Liver (tissue), 9 donors: ENCODE results near the gene CTSA. TPM values are rescaled to one million over a fixed set of nuclear protein-coding genes. Genes with fewer than 3 reads are reported as not detected.

Experiments
- DNase-seq: peaks from one replicate; pipeline ENCODE4 v3.0.0-alpha.2; 2017; ENCODE audit warnings: low spot score
- H3K27ac ChIP-seq, 2 donors: one replicate each; pipeline ENCODE4 v1.7.0; 2013; ENCODE audit warnings: inconsistent platforms in 2 of 2, low read length in 2 of 2, control low read depth in 1 of 2, low read depth in 1 of 2, mild to moderate bottlenecking in 1 of 2
- H3K27me3 ChIP-seq, 4 donors: one replicate each; pipeline versions ENCODE4 v1.6.1 to v1.7.0; 2013; ENCODE audit warnings: low read length in 3 of 4, inconsistent platforms in 1 of 4, mild to moderate bottlenecking in 1 of 4, moderate library complexity in 1 of 4; ENCODE audit not compliant: control insufficient read depth in 4 of 4, insufficient read depth in 4 of 4
- H3K36me3 ChIP-seq, 4 donors: one replicate each; pipeline versions ENCODE4 v1.6.1 to v1.7.0; 2013; ENCODE audit warnings: low read length in 3 of 4, mild to moderate bottlenecking in 3 of 4, low read depth in 1 of 4, moderate library complexity in 1 of 4; ENCODE audit not compliant: control insufficient read depth in 4 of 4, insufficient read depth in 3 of 4
- H3K4me1 ChIP-seq, 4 donors: one replicate each; pipeline versions ENCODE4 v1.6.1 to v1.7.0; 2013; ENCODE audit warnings: low read length in 3 of 4, mild to moderate bottlenecking in 3 of 4, moderate library complexity in 1 of 4; ENCODE audit not compliant: control insufficient read depth in 4 of 4, insufficient read depth in 4 of 4
- H3K4me3 ChIP-seq, 3 donors: one replicate each; pipeline versions ENCODE4 v1.6.1 to v1.7.0; 2013; ENCODE audit warnings: low read length in 3 of 3, control low read depth in 1 of 3, low read depth in 1 of 3, mild to moderate bottlenecking in 1 of 3
- H3K9ac ChIP-seq, 2 donors: one replicate each; pipeline ENCODE4 v1.7.0; 2013; ENCODE audit warnings: low read length in 2 of 2, mild to moderate bottlenecking in 2 of 2, moderate library complexity in 2 of 2, control low read depth in 1 of 2, low read depth in 1 of 2
- H3K9me3 ChIP-seq, 4 donors: one replicate each; pipeline versions ENCODE4 v1.6.1 to v1.7.0; 2013; ENCODE audit warnings: low read length in 3 of 4; ENCODE audit not compliant: control insufficient read depth in 4 of 4
- CTCF ChIP-seq: fragments of 150-350 bp; IDR thresholded peaks from 2 replicates; pipeline ENCODE4 v1.5.1; 2017; ENCODE audit warnings: improper control_type of control experiment, low read depth, low read length; ENCODE audit not compliant: missing input control
- EGR1 ChIP-seq, 2 donors: IDR thresholded peaks; 2 replicates each; pipeline ENCODE4 v1.6.1; 2016 to 2018; ENCODE audit warnings: antibody characterized with exemption in 2 of 2, low read depth in 2 of 2
- FOXA1 ChIP-seq: IDR thresholded peaks from 2 replicates; pipeline ENCODE4 v1.6.1; 2016; ENCODE audit warnings: antibody characterized with exemption
- GABPA ChIP-seq, 2 donors: IDR thresholded peaks in 1 of 2; conservative IDR thresholded peaks in 1 of 2; 2 replicates each; pipeline ENCODE4 v1.6.1; 2016; ENCODE audit warnings: antibody characterized with exemption in 2 of 2, mild to moderate bottlenecking in 1 of 2, moderate library complexity in 1 of 2
- HNF4A ChIP-seq, 2 donors: conservative IDR thresholded peaks; 2 replicates each; pipeline ENCODE4 v1.6.1; 2016; ENCODE audit warnings: antibody characterized with exemption in 2 of 2, mild to moderate bottlenecking in 2 of 2
- HNF4G ChIP-seq: IDR thresholded peaks from 2 replicates; pipeline ENCODE4 v1.6.1; 2016; ENCODE audit warnings: antibody characterized with exemption
- JUND ChIP-seq, 2 donors: IDR thresholded peaks; 2 replicates each; pipeline ENCODE4 v1.6.1; 2016; ENCODE audit warnings: antibody characterized with exemption in 2 of 2
- MAX ChIP-seq: IDR thresholded peaks from 2 replicates; pipeline ENCODE4 v1.6.1; 2016; ENCODE audit warnings: antibody characterized with exemption
- NR2F2 ChIP-seq: IDR thresholded peaks from 2 replicates; pipeline ENCODE4 v1.6.1; 2016; ENCODE audit warnings: antibody characterized with exemption
- RAD21 ChIP-seq, 2 donors: IDR thresholded peaks; 2 replicates each; pipeline ENCODE4 v1.6.1; 2016; ENCODE audit warnings: antibody characterized with exemption in 2 of 2, mild to moderate bottlenecking in 2 of 2
- RXRA ChIP-seq, 2 donors: IDR thresholded peaks; 2 replicates each; pipeline ENCODE4 v1.6.1; 2017 to 2018; ENCODE audit warnings: antibody characterized with exemption in 2 of 2, mild to moderate bottlenecking in 1 of 2
- SP1 ChIP-seq: IDR thresholded peaks from 2 replicates; pipeline ENCODE4 v1.6.1; 2018; ENCODE audit warnings: antibody characterized with exemption, mild to moderate bottlenecking
- TAF1 ChIP-seq: conservative IDR thresholded peaks from 2 replicates; pipeline ENCODE4 v1.6.1; 2016; ENCODE audit warnings: antibody characterized with exemption, mild to moderate bottlenecking
- YY1 ChIP-seq: IDR thresholded peaks from 2 replicates; pipeline ENCODE4 v1.6.1; 2016; ENCODE audit warnings: antibody characterized with exemption, mild to moderate bottlenecking
- ZBTB33 ChIP-seq: IDR thresholded peaks from 2 replicates; pipeline ENCODE4 v1.6.1; 2016; ENCODE audit warnings: antibody characterized with exemption
- WGBS: extraction: QIAGEN DNeasy Blood & Tissue Kit; methylation state at CpG from one replicate; pipeline ENCODE4 v1.1.7; 2013; 5-methylcytosine and 5-hydroxymethylcytosine counted together
- polyA plus RNA-seq, 2 donors: library from polyadenylated mRNA; stranded (reverse) in 1 of 2; unstranded in 1 of 2; fragments of 200-250 nt in 1 of 2; fragments of >200 nt in 1 of 2; fragmentation: Nextera tagmentation in 1 of 2; extraction: Ambion mirVana in 1 of 2; gene quantifications; one replicate each; pipeline versions ENCODE4 v1.2.1 to v1.2.3, GENCODE V29; 2013 to 2015
- total RNA-seq, 2 donors: library from RNA; depleted of rRNA; stranded (reverse); fragments of >200 nt; gene quantifications; one replicate each; pipeline ENCODE4 v1.2.3, GENCODE V29; 2014
- TF ChIP-seq, protein P1 (sequence below): IDR thresholded peaks from 2 replicates; pipeline ENCODE4 v1.6.1; 2016; ENCODE audit warnings: antibody characterized with exemption
- TF ChIP-seq, protein P2 (sequence below): IDR thresholded peaks from 2 replicates; pipeline ENCODE4 v1.6.1; 2016; ENCODE audit warnings: antibody characterized with exemption, mild to moderate bottlenecking
- donor health status: healthy.
- donor health status: healthy.
- donor health status: healthy.
- donor health status: healthy.
- donor health status: healthy.

CTSA gene
- total and polyA plus RNA-seq, 4 donors, result 45.6 to 151 (median 76.4) TPM

- no peak overlapping the region for H3K4me3 ChIP-seq
- peaks cover 6 to 27% (median 14%) of the 10 kb centered on the region in 4 donors for H3K36me3 ChIP-seq
- no peak overlapping the region for H3K27ac ChIP-seq
- H3K9me3 ChIP-seq, result no peaks in the 10 kb centered on the region
- no peak overlapping the region for H3K9ac ChIP-seq
- peaks cover 2 to 12% (median 5%) of the 10 kb centered on the region in 4 donors for H3K4me1 ChIP-seq
- WGBS, result 85% methylated on average over 1 of the region's 1 CpG
- peak; percentile 58 for DNase-seq
- no peak for TF ChIP-seq RAD21 (IDR thresholded peaks at IDR 0.05)
- no peak for TF ChIP-seq NR2F2
- TF ChIP-seq CTCF, result no peak
- no peak for TF ChIP-seq RXRA (IDR thresholded peaks at IDR 0.05)
- no peak for TF ChIP-seq FOXA1
- no peak for TF ChIP-seq YY1
- no peak for TF ChIP-seq ZBTB33
- no peak for TF ChIP-seq HNF4G
- TF ChIP-seq JUND (IDR thresholded peaks at IDR 0.05), result no peak
- TF ChIP-seq, protein P1, sequence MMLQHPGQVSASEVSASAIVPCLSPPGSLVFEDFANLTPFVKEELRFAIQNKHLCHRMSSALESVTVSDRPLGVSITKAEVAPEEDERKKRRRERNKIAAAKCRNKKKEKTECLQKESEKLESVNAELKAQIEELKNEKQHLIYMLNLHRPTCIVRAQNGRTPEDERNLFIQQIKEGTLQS, result no peak
- TF ChIP-seq, protein P2, sequence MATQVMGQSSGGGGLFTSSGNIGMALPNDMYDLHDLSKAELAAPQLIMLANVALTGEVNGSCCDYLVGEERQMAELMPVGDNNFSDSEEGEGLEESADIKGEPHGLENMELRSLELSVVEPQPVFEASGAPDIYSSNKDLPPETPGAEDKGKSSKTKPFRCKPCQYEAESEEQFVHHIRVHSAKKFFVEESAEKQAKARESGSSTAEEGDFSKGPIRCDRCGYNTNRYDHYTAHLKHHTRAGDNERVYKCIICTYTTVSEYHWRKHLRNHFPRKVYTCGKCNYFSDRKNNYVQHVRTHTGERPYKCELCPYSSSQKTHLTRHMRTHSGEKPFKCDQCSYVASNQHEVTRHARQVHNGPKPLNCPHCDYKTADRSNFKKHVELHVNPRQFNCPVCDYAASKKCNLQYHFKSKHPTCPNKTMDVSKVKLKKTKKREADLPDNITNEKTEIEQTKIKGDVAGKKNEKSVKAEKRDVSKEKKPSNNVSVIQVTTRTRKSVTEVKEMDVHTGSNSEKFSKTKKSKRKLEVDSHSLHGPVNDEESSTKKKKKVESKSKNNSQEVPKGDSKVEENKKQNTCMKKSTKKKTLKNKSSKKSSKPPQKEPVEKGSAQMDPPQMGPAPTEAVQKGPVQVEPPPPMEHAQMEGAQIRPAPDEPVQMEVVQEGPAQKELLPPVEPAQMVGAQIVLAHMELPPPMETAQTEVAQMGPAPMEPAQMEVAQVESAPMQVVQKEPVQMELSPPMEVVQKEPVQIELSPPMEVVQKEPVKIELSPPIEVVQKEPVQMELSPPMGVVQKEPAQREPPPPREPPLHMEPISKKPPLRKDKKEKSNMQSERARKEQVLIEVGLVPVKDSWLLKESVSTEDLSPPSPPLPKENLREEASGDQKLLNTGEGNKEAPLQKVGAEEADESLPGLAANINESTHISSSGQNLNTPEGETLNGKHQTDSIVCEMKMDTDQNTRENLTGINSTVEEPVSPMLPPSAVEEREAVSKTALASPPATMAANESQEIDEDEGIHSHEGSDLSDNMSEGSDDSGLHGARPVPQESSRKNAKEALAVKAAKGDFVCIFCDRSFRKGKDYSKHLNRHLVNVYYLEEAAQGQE, result no peak
- H3K27me3 ChIP-seq, result no peaks in the 10 kb centered on the region
Measured at GRCh38 chr20:45850926-45851325, 40.2 kb upstream of the CTSA start.

- Histone ChIP-seq H3K36me3 (peaks cover 6 to 23% (median 10%) of the 10 kb centered on the region in 4 donors), H3K4me3 (no peak overlapping the region), H3K9me3 (no peaks in the 10 kb centered on the region), H3K9ac (no peak overlapping the region), H3K27ac (no peak overlapping the region), H3K4me1 (peaks cover 8 to 18% (median 11%) of the 10 kb centered on the region in 4 donors), H3K27me3 (no peaks in the 10 kb centered on the region)
- no peak for DNase-seq
- TF ChIP-seq JUND (IDR thresholded peaks at IDR 0.05), result no peak
- TF ChIP-seq HNF4G, result no peak
- no peak for TF ChIP-seq MAX
- TF ChIP-seq YY1, result no peak
- no peak for TF ChIP-seq RAD21 (IDR thresholded peaks at IDR 0.05)
- TF ChIP-seq EGR1 (IDR thresholded peaks at IDR 0.05; ENCODE audit: low read depth in 2 of 2), result no peak
- no peak for TF ChIP-seq RXRA (IDR thresholded peaks at IDR 0.05)
- TF ChIP-seq HNF4A (conservative IDR thresholded peaks at IDR 0.05), result no peak
- no peak for TF ChIP-seq SP1
- no peak for TF ChIP-seq TAF1
- TF ChIP-seq NR2F2, result no peak
- TF ChIP-seq, protein P2, result no peak
- TF ChIP-seq, protein P1, result no peak
- TF ChIP-seq FOXA1, result no peak
- TF ChIP-seq ZBTB33, result no peak
- no peak for TF ChIP-seq GABPA (IDR thresholded peaks at IDR 0.05 in 1 of 2, conservative IDR thresholded peaks at IDR 0.05 in 1 of 2)
Measured at GRCh38 chr20:45851501-45851900, 39.6 kb upstream of the CTSA start.
